Measurements from ENCODE around the gene HAS3. TPM values are rescaled to one million over a fixed set of nuclear protein-coding genes. Genes with fewer than 3 reads are reported as not detected.
A peak's percentile ranks its signal among the peaks of the same experiment; 100 is the strongest.
"Not testable (repeated sequence)": the region's sequence is repeated elsewhere in the genome, so short reads cannot be mapped to it uniquely, and the experiment has no call there.

The HAS3 gene
- total and polyA plus RNA-seq, 9 donors = 0.83 to 3.2 (median 1.8) TPM

GRCh38 chr16:69126221-69126620, 20.8 kb downstream of the HAS3 start:
- no peak for DNase-seq
- intact Hi-C loops (cut with DNase I) = loop anchor here (5.0 to 10.0 kb wide), 5 partner anchors 221 to 601 kb away; partner anchors contain the start of genes TANGO6 (in 1 of the 4) and ZFP90 (in 1 of the 4)

DNA sequence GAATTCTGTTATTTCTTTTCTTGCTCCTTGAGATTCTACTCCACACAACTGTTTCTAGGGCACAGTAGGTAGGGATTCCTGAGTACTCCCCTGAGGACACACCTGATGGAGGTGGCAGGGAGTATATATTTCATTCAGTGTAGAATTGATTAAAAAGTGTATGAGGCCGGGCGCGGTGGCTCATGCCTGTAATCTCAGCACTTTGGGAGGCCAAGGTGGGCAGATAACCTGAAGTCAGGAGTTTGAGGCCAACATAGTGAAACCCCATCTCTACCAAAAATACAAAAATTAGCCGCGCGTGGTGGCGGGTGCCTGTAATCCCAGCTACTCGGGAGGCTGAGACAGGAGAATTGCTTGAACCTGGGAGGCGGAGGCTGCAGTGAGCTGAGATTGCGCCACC, 21.3 kb downstream of the HAS3 start:
- not testable (repeated sequence) for H3K4me1 ChIP-seq (ENCODE audit: insufficient read depth); H3K9me3 ChIP-seq; H3K4me3 ChIP-seq; H3K27me3 ChIP-seq; H3K36me3 ChIP-seq; H3K27ac ChIP-seq
- 93 to 96% (median 94%) methylated on average over 10 of the region's 10 CpGs for WGBS, 3 donors
- intact Hi-C loops (cut with DNase I) = loop anchor here (5.0 to 10.0 kb wide), 5 partner anchors 222 to 602 kb away; partner anchors contain the start of genes TANGO6 (in 1 of the 4) and ZFP90 (in 1 of the 4)
- peak in 1 of 5 donors; percentile 19 for DNase-seq

More at GRCh38 chr16:69126221-69126620, 20.8 kb downstream of the HAS3 start:
- no peak overlapping the region for H3K4me3 ChIP-seq
- H3K27me3 ChIP-seq = no peaks in the 10 kb centered on the region
- H3K27ac ChIP-seq = no peak overlapping the region
- peaks cover 6% of the 10 kb centered on the region for H3K4me1 ChIP-seq (ENCODE audit: insufficient read depth)
- TF ChIP-seq, protein P1, sequence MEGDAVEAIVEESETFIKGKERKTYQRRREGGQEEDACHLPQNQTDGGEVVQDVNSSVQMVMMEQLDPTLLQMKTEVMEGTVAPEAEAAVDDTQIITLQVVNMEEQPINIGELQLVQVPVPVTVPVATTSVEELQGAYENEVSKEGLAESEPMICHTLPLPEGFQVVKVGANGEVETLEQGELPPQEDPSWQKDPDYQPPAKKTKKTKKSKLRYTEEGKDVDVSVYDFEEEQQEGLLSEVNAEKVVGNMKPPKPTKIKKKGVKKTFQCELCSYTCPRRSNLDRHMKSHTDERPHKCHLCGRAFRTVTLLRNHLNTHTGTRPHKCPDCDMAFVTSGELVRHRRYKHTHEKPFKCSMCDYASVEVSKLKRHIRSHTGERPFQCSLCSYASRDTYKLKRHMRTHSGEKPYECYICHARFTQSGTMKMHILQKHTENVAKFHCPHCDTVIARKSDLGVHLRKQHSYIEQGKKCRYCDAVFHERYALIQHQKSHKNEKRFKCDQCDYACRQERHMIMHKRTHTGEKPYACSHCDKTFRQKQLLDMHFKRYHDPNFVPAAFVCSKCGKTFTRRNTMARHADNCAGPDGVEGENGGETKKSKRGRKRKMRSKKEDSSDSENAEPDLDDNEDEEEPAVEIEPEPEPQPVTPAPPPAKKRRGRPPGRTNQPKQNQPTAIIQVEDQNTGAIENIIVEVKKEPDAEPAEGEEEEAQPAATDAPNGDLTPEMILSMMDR (IDR thresholded peaks at IDR 0.05) = no peak
- WGBS, 3 donors = 60 to 63% (median 60%) methylated on average over 3 of the region's 3 CpGs
- no peaks in the 10 kb centered on the region for H3K36me3 ChIP-seq
- no peaks in the 10 kb centered on the region for H3K9me3 ChIP-seq

DNA sequence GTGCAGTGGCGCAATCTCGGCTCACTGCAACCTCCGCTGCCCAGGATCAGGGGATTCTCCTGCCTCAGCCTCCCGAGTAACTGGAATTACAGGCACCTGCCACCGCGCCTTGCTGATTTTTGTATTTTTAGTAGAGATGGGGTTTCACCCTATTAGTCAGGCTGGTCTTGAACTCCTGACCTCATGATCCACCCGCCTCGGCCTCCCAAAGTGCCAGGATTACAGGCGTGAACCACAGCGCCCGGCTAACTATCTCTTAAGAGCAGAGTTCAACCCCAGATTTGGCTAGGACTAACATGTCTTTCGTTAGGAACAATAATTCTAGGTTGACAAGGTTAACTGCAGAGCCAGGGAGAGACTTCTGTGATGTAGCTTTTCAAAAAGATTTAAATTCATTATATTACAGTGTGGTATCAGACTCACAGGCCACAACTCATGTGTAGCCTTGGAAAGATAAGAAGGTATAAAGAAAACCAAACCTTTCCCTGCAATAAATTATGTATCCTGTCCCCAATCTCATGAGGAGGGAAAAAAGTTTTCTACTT, 22.6 kb downstream of the HAS3 start:
- H3K27me3 ChIP-seq = no peaks in the 10 kb centered on the region
- 80 to 84% (median 83%) methylated on average over 12 of the region's 12 CpGs for WGBS, 3 donors
- peaks cover 6% of the 10 kb centered on the region for H3K4me1 ChIP-seq (ENCODE audit: insufficient read depth)
- no peaks in the 10 kb centered on the region for H3K36me3 ChIP-seq
- intact Hi-C loops (cut with DNase I) = loop anchor here (5.0 to 10.0 kb wide), 5 partner anchors 223 to 603 kb away; partner anchors contain the start of genes TANGO6 (in 1 of the 4) and ZFP90 (in 1 of the 4)
- no peak overlapping the region for H3K27ac ChIP-seq
- no peak overlapping the region for H3K4me3 ChIP-seq
- TF ChIP-seq, protein P1 (IDR thresholded peaks at IDR 0.05) = no peak
- TF ChIP-seq POLR2A (IDR thresholded peaks at IDR 0.05) (no peak), EP300 (IDR thresholded peaks at IDR 0.05) (no peak)
- DNase-seq = peak in 1 of 5 donors; percentile 33
- H3K9me3 ChIP-seq = no peaks in the 10 kb centered on the region

- no peaks in the 10 kb centered on the region for H3K36me3 ChIP-seq
- WGBS, 3 donors = 55 to 64% (median 62%) methylated on average over 6 of the region's 6 CpGs
- H3K27me3 ChIP-seq = no peaks in the 10 kb centered on the region
- peaks cover 7% of the 10 kb centered on the region for H3K4me1 ChIP-seq (ENCODE audit: insufficient read depth)
- TF ChIP-seq, protein P1 (IDR thresholded peaks at IDR 0.05) = no peak
- TF ChIP-seq POLR2A (IDR thresholded peaks at IDR 0.05) (no peak), EP300 (IDR thresholded peaks at IDR 0.05) (no peak)
- intact Hi-C loops (cut with DNase I) = no loop called here
- H3K4me3 ChIP-seq = no peak overlapping the region
- no peak overlapping the region for H3K27ac ChIP-seq
- H3K9me3 ChIP-seq = no peaks in the 10 kb centered on the region
- DNase-seq = no peak
These were observed 25.0 kb downstream of the HAS3 start for GRCh38 chr16:69130461-69130860.

GRCh38 chr16:69131167-69131838, 25.9 kb downstream of the HAS3 start:
- H3K9me3 ChIP-seq = no peaks in the 10 kb centered on the region
- no peak for TF ChIP-seq POLR2A (IDR thresholded peaks at IDR 0.05)
- TF ChIP-seq, protein P1 (IDR thresholded peaks at IDR 0.05) = no peak
- no peak for TF ChIP-seq EP300 (IDR thresholded peaks at IDR 0.05)
- DNase-seq = peak in 1 of 5 donors; percentile 35
- H3K27ac ChIP-seq = peak overlapping the region; percentile 59 to 88
- intact Hi-C loops (cut with DNase I) = no loop called here
- WGBS, 3 donors = 0 to 2% (median 1%) methylated on average over 15 of the region's 15 CpGs
- peak overlapping the region; percentile 97 for H3K4me3 ChIP-seq
- H3K4me1 ChIP-seq (ENCODE audit: insufficient read depth) = peaks cover 7% of the 10 kb centered on the region
- no peaks in the 10 kb centered on the region for H3K27me3 ChIP-seq
- no peaks in the 10 kb centered on the region for H3K36me3 ChIP-seq
